ENCODE results near the gene PCP4. TPM values are rescaled to one million over a fixed set of nuclear protein-coding genes. Genes with fewer than 3 reads are reported as not detected.

Gene PCP4
- total RNA-seq, 1 donor from 2014 or later: not detected

GRCh38 chr21:39934895-39935294, 67.7 kb downstream of the PCP4 start:
- no peak overlapping the region for H3K4me3 Mint-ChIP-seq (ENCODE audit: unreplicated experiment)
- no peaks in the 10 kb centered on the region for H3K27me3 Mint-ChIP-seq (ENCODE audit: unreplicated experiment)
- peaks cover 30% of the 10 kb centered on the region for H3K9me3 Mint-ChIP-seq (ENCODE audit: unreplicated experiment)
- H3K36me3 Mint-ChIP-seq (ENCODE audit: unreplicated experiment): no peaks in the 10 kb centered on the region
- no peak for TF ChIP-seq CTCF (IDR thresholded peaks at IDR 0.05)
- no peak for DNase-seq (ENCODE audit: extremely low spot score, unreplicated experiment)
- no peak overlapping the region for H3K27ac Mint-ChIP-seq (ENCODE audit: unreplicated experiment)
- H3K4me1 Mint-ChIP-seq (ENCODE audit: unreplicated experiment): no peaks in the 10 kb centered on the region

- Mint-ChIP-seq H3K27ac (ENCODE audit: unreplicated experiment) (no peak overlapping the region), H3K27me3 (ENCODE audit: unreplicated experiment) (no peaks in the 10 kb centered on the region), H3K4me1 (ENCODE audit: unreplicated experiment) (no peaks in the 10 kb centered on the region), H3K9me3 (ENCODE audit: unreplicated experiment) (peaks cover 34% of the 10 kb centered on the region), H3K4me3 (ENCODE audit: unreplicated experiment) (no peak overlapping the region), H3K36me3 (ENCODE audit: unreplicated experiment) (no peaks in the 10 kb centered on the region)
- DNase-seq (ENCODE audit: extremely low spot score, unreplicated experiment): no peak
- TF ChIP-seq CTCF (IDR thresholded peaks at IDR 0.05): no peak
These were observed 68.5 kb downstream of the PCP4 start for GRCh38 chr21:39935716-39936115.

- no peaks in the 10 kb centered on the region for H3K27me3 Mint-ChIP-seq (ENCODE audit: unreplicated experiment)
- H3K4me1 Mint-ChIP-seq (ENCODE audit: unreplicated experiment): no peaks in the 10 kb centered on the region
- DNase-seq (ENCODE audit: extremely low spot score, unreplicated experiment): no peak
- no peak overlapping the region for H3K27ac Mint-ChIP-seq (ENCODE audit: unreplicated experiment)
- TF ChIP-seq CTCF (IDR thresholded peaks at IDR 0.05): no peak
- no peaks in the 10 kb centered on the region for H3K36me3 Mint-ChIP-seq (ENCODE audit: unreplicated experiment)
- H3K4me3 Mint-ChIP-seq (ENCODE audit: unreplicated experiment): no peak overlapping the region
- H3K9me3 Mint-ChIP-seq (ENCODE audit: unreplicated experiment): peaks cover 36% of the 10 kb centered on the region
These were observed 70.9 kb downstream of the PCP4 start for GRCh38 chr21:39938086-39938625.

GRCh38 chr21:39946199-39946598, 79.0 kb downstream of the PCP4 start:
- Mint-ChIP-seq H3K9me3 (ENCODE audit: unreplicated experiment) (peaks cover 52% of the 10 kb centered on the region), H3K4me3 (ENCODE audit: unreplicated experiment) (no peak overlapping the region), H3K27me3 (ENCODE audit: unreplicated experiment) (no peaks in the 10 kb centered on the region), H3K36me3 (ENCODE audit: unreplicated experiment) (no peaks in the 10 kb centered on the region), H3K4me1 (ENCODE audit: unreplicated experiment) (no peaks in the 10 kb centered on the region), H3K27ac (ENCODE audit: unreplicated experiment) (no peak overlapping the region)
- no peak for DNase-seq (ENCODE audit: extremely low spot score, unreplicated experiment)
- no peak for TF ChIP-seq CTCF (IDR thresholded peaks at IDR 0.05)

- no peak overlapping the region for H3K27ac Mint-ChIP-seq (ENCODE audit: unreplicated experiment)
- no peak for DNase-seq (ENCODE audit: extremely low spot score, unreplicated experiment)
- no peaks in the 10 kb centered on the region for H3K4me1 Mint-ChIP-seq (ENCODE audit: unreplicated experiment)
- H3K4me3 Mint-ChIP-seq (ENCODE audit: unreplicated experiment): no peak overlapping the region
- H3K27me3 Mint-ChIP-seq (ENCODE audit: unreplicated experiment): no peaks in the 10 kb centered on the region
- no peak for TF ChIP-seq CTCF (IDR thresholded peaks at IDR 0.05)
- peaks cover 55% of the 10 kb centered on the region for H3K9me3 Mint-ChIP-seq (ENCODE audit: unreplicated experiment)
- H3K36me3 Mint-ChIP-seq (ENCODE audit: unreplicated experiment): no peaks in the 10 kb centered on the region
These were observed 79.8 kb downstream of the PCP4 start for GRCh38 chr21:39947031-39947430.
